ENCODE data around the gene CCDC87. TPM values are rescaled to one million over a fixed set of nuclear protein-coding genes. Genes with fewer than 3 reads are reported as not detected.

The CCDC87 gene
- total and polyA plus RNA-seq, 2 of the 8 experiments (the other 6 are each of a cell fraction or from before 2014, with no cell fraction given), result 0.32 to 0.99 TPM

GRCh38 chr11:66564984-66565383 lies 27.9 kb downstream of the CCDC87 start (continued):
- no peak for TF ChIP-seq RXRA (IDR thresholded peaks at IDR 0.05; ENCODE audit: insufficient read depth, low read depth, low read length)
